ENCODE results near the gene MYO5C. TPM values are rescaled to one million over a fixed set of nuclear protein-coding genes. Genes with fewer than 3 reads are reported as not detected.
A peak's percentile ranks its signal among the peaks of the same experiment; 100 is the strongest.

MYO5C gene
- total RNA-seq, 1 donor from 2014 or later = 24.1 TPM

- H3K36me3 Mint-ChIP-seq = peaks cover 6% of the 10 kb centered on the region
- no peak overlapping the region for H2AFZ ChIP-seq (replicated peaks)
- no peaks in the 10 kb centered on the region for H3K9me3 Mint-ChIP-seq
- H3K27ac ChIP-seq = no peak overlapping the region
- no peaks in the 10 kb centered on the region for H3K79me2 ChIP-seq (ENCODE audit: low read depth)
- no peak overlapping the region for H3K4me2 ChIP-seq
- no peaks in the 10 kb centered on the region for H3K4me1 Mint-ChIP-seq
- no peaks in the 10 kb centered on the region for H3K27me3 ChIP-seq
- H3K4me3 ChIP-seq = no peak overlapping the region
- no peaks in the 10 kb centered on the region for H4K20me1 ChIP-seq (ENCODE audit: low read depth)
- no peak overlapping the region for H3K9ac ChIP-seq
- H3F3A ChIP-seq (ENCODE audit: low read depth) = no peaks in the 10 kb centered on the region
- no peaks in the 10 kb centered on the region for H3K36me3 ChIP-seq
- no peaks in the 10 kb centered on the region for H3K9me3 ChIP-seq (ENCODE audit: low read depth)
- H3K4me1 ChIP-seq = no peaks in the 10 kb centered on the region
- no peak overlapping the region for H3K27ac Mint-ChIP-seq
- TF ChIP-seq EZH2phosphoT487 (IDR thresholded peaks at IDR 0.05) (no peak), CTCF (IDR thresholded peaks at IDR 0.05) (peak; percentile 47), EZH2 (IDR thresholded peaks at IDR 0.05) (no peak)
- H3K4me3 Mint-ChIP-seq = no peak overlapping the region
- no peaks in the 10 kb centered on the region for H3K27me3 Mint-ChIP-seq (ENCODE audit: insufficient read depth, low read depth)
- DNase-seq (ENCODE audit: low spot score) = no peak
Measured at GRCh38 chr15:52331490-52332240, 36.1 kb upstream of the MYO5C start.

GRCh38 chr15:52329987-52330386 lies 34.4 kb upstream of the MYO5C start:
- Histone ChIP-seq H3K4me3 (no peak overlapping the region), H2AFZ (replicated peaks) (no peak overlapping the region), H3K4me1 (no peaks in the 10 kb centered on the region), H3K27me3 (no peaks in the 10 kb centered on the region), H3K9me3 (ENCODE audit: low read depth) (no peaks in the 10 kb centered on the region), H3K36me3 (no peaks in the 10 kb centered on the region), H4K20me1 (ENCODE audit: low read depth) (no peaks in the 10 kb centered on the region), H3K4me2 (no peak overlapping the region), H3K27ac (no peak overlapping the region), H3K9ac (no peak overlapping the region), H3F3A (ENCODE audit: low read depth) (no peaks in the 10 kb centered on the region), H3K79me2 (ENCODE audit: low read depth) (no peaks in the 10 kb centered on the region)
- DNase-seq (ENCODE audit: low spot score) = no peak
- no peak for TF ChIP-seq CTCF (IDR thresholded peaks at IDR 0.05)
- TF ChIP-seq EZH2phosphoT487 (IDR thresholded peaks at IDR 0.05) = no peak
- no peak for TF ChIP-seq EZH2 (IDR thresholded peaks at IDR 0.05)
- H3K27me3 Mint-ChIP-seq (ENCODE audit: insufficient read depth, low read depth) = no peaks in the 10 kb centered on the region
- no peaks in the 10 kb centered on the region for H3K9me3 Mint-ChIP-seq
- peaks cover 8% of the 10 kb centered on the region for H3K36me3 Mint-ChIP-seq
- no peaks in the 10 kb centered on the region for H3K4me1 Mint-ChIP-seq
- H3K4me3 Mint-ChIP-seq = no peak overlapping the region
- H3K27ac Mint-ChIP-seq = no peak overlapping the region

GRCh38 chr15:52329150-52329549 lies 33.5 kb upstream of the MYO5C start:
- no peak overlapping the region for H3K27ac ChIP-seq
- no peaks in the 10 kb centered on the region for H3K27me3 ChIP-seq
- H3K4me3 ChIP-seq = no peak overlapping the region
- Mint-ChIP-seq H3K4me3 (no peak overlapping the region), H3K27ac (no peak overlapping the region), H3K4me1 (no peaks in the 10 kb centered on the region), H3K9me3 (no peaks in the 10 kb centered on the region), H3K27me3 (ENCODE audit: insufficient read depth, low read depth) (no peaks in the 10 kb centered on the region), H3K36me3 (peaks cover 10% of the 10 kb centered on the region)
- DNase-seq (ENCODE audit: low spot score) = no peak
- H3K9ac ChIP-seq = peak overlapping the region; percentile 28
- no peaks in the 10 kb centered on the region for H3F3A ChIP-seq (ENCODE audit: low read depth)
- no peak overlapping the region for H2AFZ ChIP-seq (replicated peaks)
- no peaks in the 10 kb centered on the region for H3K79me2 ChIP-seq (ENCODE audit: low read depth)
- no peaks in the 10 kb centered on the region for H3K36me3 ChIP-seq
- no peaks in the 10 kb centered on the region for H4K20me1 ChIP-seq (ENCODE audit: low read depth)
- H3K4me2 ChIP-seq = no peak overlapping the region
- no peaks in the 10 kb centered on the region for H3K4me1 ChIP-seq
- TF ChIP-seq EZH2 (IDR thresholded peaks at IDR 0.05) (no peak), CTCF (IDR thresholded peaks at IDR 0.05) (no peak), EZH2phosphoT487 (IDR thresholded peaks at IDR 0.05) (no peak)
- H3K9me3 ChIP-seq (ENCODE audit: low read depth) = no peaks in the 10 kb centered on the region

Data from neural progenitor cell (in vitro differentiated cells).